Ascending aorta (tissue), 2 donors: Measurements from ENCODE around the gene GHSR. TPM values are rescaled to one million over a fixed set of nuclear protein-coding genes. Genes with fewer than 3 reads are reported as not detected.

Source experiments
- DNase-seq, 2 donors: peaks; one replicate each; pipeline ENCODE4 v3.0.0-alpha.2; 2019; ENCODE audit warnings: low spot score in 2 of 2
- H3K27ac ChIP-seq, 2 donors: fragments of 200-600 bp; sonication (generic); one replicate each; pipeline ENCODE4 v1.5.1; 2016 to 2017; ENCODE audit warnings: mild to moderate bottlenecking in 1 of 2
- H3K27me3 ChIP-seq: fragments of 200-600 bp; sonication (generic); one replicate; pipeline ENCODE4 v1.5.1; 2017
- H3K36me3 ChIP-seq, 2 donors: fragments of 200-600 bp; sonication (generic); one replicate each; pipeline ENCODE4 v1.5.1; 2016
- H3K4me1 ChIP-seq, 2 donors: fragments of 200-600 bp; sonication (generic); one replicate each; pipeline ENCODE4 v1.5.1; 2016 to 2017; ENCODE audit warnings: mild to moderate bottlenecking in 1 of 2
- H3K4me3 ChIP-seq, 2 donors: fragments of 200-600 bp; sonication (generic); one replicate each; pipeline ENCODE4 v1.5.1; 2016 to 2017; ENCODE audit warnings: mild to moderate bottlenecking in 1 of 2
- H3K9me3 ChIP-seq, 2 donors: fragments of 200-600 bp; sonication (generic); one replicate each; pipeline ENCODE4 v1.5.1; 2016
- intact Hi-C: fragments of 100-400 bp; cut with DNase I; formaldehyde crosslinking; loops from one replicate; pipeline ENCODE4 v1.15.1; 2023
- total RNA-seq: library from RNA; depleted of rRNA; stranded (reverse); fragments of >200 nt; gene quantifications from one replicate; pipeline ENCODE4 v1.1.0, GENCODE V29; 2016
- TF ChIP-seq, protein P1 (sequence below), 3 experiments: fragments of 200-600 bp in 2 of 3; fragments of 450-650 bp in 1 of 3; sonication (generic) in 2 of 3; IDR thresholded peaks; one replicate each; pipeline ENCODE4 v1.5.1; 2016 to 2019; ENCODE audit warnings: antibody characterized with exemption in 3 of 3, mild to moderate bottlenecking in 1 of 3, moderate library complexity in 1 of 3

The GHSR gene
- total RNA-seq, 1 donor from 2014 or later: not detected

DNA sequence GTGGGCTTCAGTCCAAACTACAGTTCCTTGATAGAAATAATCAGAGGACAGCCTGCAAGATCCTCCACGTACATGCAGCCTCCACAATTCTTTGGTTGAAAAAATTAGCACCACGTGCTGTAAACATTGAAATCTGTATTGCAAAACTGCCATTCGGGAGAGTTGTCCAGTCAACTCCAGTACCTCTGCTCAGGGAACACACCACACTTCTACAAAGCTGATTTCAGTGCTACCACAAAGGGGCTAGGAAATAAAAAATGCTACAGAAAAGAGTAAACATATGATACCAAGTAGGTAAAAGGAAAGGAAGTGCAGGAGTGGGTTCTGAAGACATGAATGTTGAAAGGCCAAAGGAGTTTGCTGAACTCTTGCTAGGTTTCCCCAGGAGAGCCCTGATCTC is 40.4 kb downstream of the GHSR start:
- Histone ChIP-seq H3K4me1 (no peaks in the 10 kb centered on the region), H3K9me3 (peaks cover 0 to 6% of the 10 kb centered on the region in 2 donors), H3K36me3 (no peaks in the 10 kb centered on the region), H3K4me3 (no peak overlapping the region), H3K27ac (no peak overlapping the region), H3K27me3 (no peaks in the 10 kb centered on the region)
- DNase-seq: no peak
- intact Hi-C loops: no loop called here
- TF ChIP-seq, protein P1, sequence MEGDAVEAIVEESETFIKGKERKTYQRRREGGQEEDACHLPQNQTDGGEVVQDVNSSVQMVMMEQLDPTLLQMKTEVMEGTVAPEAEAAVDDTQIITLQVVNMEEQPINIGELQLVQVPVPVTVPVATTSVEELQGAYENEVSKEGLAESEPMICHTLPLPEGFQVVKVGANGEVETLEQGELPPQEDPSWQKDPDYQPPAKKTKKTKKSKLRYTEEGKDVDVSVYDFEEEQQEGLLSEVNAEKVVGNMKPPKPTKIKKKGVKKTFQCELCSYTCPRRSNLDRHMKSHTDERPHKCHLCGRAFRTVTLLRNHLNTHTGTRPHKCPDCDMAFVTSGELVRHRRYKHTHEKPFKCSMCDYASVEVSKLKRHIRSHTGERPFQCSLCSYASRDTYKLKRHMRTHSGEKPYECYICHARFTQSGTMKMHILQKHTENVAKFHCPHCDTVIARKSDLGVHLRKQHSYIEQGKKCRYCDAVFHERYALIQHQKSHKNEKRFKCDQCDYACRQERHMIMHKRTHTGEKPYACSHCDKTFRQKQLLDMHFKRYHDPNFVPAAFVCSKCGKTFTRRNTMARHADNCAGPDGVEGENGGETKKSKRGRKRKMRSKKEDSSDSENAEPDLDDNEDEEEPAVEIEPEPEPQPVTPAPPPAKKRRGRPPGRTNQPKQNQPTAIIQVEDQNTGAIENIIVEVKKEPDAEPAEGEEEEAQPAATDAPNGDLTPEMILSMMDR (IDR thresholded peaks at IDR 0.05): no peak

DNA sequence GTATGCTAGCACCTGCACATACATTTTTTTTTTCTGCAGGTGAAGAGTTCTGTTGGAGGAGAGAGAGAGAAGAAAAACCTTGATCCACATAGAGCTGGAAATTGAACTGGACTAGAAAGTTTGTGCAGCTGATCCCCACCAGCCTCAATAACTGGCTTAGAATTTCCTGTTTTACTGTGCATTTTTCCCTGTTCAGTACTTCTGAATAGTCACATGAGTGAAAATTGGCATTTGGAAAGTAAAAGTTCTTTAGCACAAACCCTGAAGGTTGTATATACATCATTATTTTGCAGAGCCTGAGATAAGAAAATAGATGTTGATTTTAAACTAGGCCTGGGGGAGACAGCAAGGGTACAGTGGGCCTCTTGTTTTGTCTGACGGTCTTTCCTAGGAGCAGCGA is 42.3 kb downstream of the GHSR start:
- intact Hi-C loops: no loop called here
- no peak for DNase-seq
- no peak overlapping the region for H3K27ac ChIP-seq
- TF ChIP-seq, protein P1 (IDR thresholded peaks at IDR 0.05): no peak
- no peak overlapping the region for H3K4me3 ChIP-seq
- no peaks in the 10 kb centered on the region for H3K27me3 ChIP-seq
- no peaks in the 10 kb centered on the region for H3K4me1 ChIP-seq
- peaks cover 0 to 8% of the 10 kb centered on the region in 2 donors for H3K9me3 ChIP-seq
- H3K36me3 ChIP-seq: peaks cover 0 to 9% of the 10 kb centered on the region in 2 donors

DNA sequence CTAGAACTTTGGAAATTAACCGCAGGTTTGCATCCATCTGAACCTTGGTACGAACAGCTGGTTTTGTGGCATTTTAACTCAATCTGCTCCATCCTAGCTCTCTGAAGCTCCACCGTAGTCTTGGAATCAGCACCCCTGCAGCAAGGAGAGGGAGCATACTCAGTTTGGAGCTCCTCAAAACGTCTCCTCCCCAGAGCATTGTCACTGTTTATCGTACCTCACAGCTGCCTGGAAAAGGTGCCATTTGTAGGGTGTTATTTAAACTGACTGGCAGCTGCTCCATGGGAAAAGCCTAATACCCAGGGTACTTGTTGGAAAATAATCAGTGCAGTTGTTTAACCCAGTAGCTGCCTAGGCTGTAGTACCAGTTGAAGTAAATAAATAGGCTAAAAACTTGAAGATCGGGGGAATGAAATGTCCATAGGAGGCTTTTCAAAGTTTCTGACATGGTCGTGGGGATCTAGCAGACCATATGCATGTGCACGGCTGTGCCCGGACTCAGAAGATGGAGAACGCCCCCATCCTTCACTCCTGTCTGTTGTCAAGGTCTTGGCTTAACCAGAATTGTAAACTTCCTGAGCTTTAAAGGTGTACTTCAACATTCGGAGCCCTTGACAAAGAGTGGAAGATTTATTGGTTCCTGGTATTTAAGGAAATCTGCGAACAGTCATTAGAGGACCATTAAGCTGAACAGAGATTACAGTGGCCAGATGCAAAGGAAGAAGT is 43.9 kb downstream of the GHSR start:
- Histone ChIP-seq H3K27me3 (no peaks in the 10 kb centered on the region), H3K4me1 (no peaks in the 10 kb centered on the region), H3K27ac (no peak overlapping the region), H3K9me3 (peaks cover 0 to 8% of the 10 kb centered on the region in 2 donors), H3K36me3 (peaks cover 3 to 16% of the 10 kb centered on the region in 2 donors), H3K4me3 (no peak overlapping the region)
- no peak for DNase-seq
- TF ChIP-seq, protein P1 (IDR thresholded peaks at IDR 0.05): no peak
- intact Hi-C loops: no loop called here

DNA sequence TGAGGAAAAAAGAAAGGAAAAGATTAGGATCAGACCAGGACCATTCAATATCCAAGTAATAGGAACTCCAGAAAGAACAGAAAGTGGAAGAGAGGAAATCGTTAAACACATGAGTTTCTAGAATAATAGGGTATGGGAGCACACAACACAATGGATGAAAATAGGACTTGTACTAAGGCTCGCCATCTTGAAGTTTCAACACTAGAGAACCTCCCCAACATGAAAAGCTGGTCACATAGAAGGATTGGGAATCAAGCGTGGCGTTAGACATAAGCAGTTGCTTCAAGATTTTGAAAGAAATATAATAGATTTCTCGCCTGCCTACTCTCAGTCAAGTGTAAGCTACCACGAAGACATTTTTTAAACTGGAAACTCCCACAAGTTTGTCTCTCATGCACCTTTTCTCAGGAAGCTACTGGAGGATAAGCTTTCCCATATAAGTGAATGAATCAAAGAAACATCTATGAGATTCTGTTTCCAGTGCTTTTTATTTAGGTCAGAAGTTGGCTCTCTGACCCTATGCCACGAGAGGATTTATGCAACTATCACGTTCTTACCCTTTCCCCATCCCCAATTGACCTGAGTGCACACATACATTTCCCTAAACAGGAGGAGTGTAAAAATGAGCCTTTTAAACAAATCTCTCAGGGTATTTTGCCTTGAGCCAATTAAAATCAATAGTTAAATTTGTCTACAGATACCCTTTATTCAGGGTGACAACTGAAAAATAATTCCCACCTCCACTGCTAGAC is 45.2 kb downstream of the GHSR start:
- no peaks in the 10 kb centered on the region for H3K27me3 ChIP-seq
- no peak overlapping the region for H3K27ac ChIP-seq
- intact Hi-C loops: no loop called here
- no peaks in the 10 kb centered on the region for H3K4me1 ChIP-seq
- no peak for DNase-seq
- TF ChIP-seq, protein P1 (IDR thresholded peaks at IDR 0.05): no peak
- H3K4me3 ChIP-seq: no peak overlapping the region
- H3K36me3 ChIP-seq: peaks cover 13 to 22% of the 10 kb centered on the region in 2 donors
- H3K9me3 ChIP-seq: peaks cover 0 to 8% of the 10 kb centered on the region in 2 donors

DNA sequence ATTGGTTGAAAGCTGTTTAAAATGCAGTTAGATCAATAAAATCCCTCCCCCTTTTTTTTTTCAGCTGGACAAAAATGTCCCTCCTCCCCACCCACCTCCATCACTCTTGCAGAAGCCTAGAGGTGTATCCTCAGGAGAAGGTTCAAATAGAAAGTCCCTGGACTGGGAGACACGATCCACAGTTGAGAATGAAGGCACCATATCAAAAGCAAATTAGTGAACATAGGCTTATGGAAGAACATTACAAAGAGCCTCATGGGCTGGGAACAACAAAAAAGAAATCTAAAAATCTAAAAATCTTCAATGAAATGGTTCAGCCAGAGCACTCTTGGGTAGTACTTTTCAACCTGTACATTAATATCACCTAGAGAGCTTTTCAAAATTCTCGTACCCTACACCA is 46.2 kb downstream of the GHSR start:
- peaks cover 20 to 31% of the 10 kb centered on the region in 2 donors for H3K36me3 ChIP-seq
- intact Hi-C loops: no loop called here
- no peak overlapping the region for H3K4me3 ChIP-seq
- H3K4me1 ChIP-seq: no peaks in the 10 kb centered on the region
- TF ChIP-seq, protein P1 (IDR thresholded peaks at IDR 0.05): no peak
- DNase-seq: no peak
- H3K27me3 ChIP-seq: no peaks in the 10 kb centered on the region
- peaks cover 0 to 8% of the 10 kb centered on the region in 2 donors for H3K9me3 ChIP-seq
- H3K27ac ChIP-seq: no peak overlapping the region
